ENCODE data around the gene MYBPH. TPM values are rescaled to one million over a fixed set of nuclear protein-coding genes. Genes with fewer than 3 reads are reported as not detected.

The MYBPH gene
- total RNA-seq, 2 experiments from 2014 or later: not detected

DNA sequence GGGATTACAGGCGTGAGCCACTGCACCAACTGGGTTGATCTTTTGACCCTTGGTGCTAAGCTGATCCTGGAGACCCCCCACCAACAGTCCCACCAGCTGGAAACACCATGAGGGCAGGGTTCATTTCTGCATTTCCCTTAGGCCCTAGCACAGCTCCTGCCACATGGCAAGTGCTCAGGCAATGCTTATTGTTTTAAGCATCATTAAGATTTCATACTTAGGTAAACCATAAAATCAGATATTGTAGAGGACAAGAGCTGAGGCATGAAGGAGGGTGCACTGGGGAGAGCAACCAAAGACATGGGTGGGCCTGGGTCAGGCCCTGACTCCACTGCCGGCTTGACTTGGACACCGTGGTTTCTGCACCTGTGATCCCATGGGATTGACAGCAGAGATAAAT, 36.2 kb upstream of the MYBPH start:
- no peaks in the 10 kb centered on the region for H3K9me3 Mint-ChIP-seq
- no peaks in the 10 kb centered on the region for H3K4me1 Mint-ChIP-seq (ENCODE audit: low read depth)
- intact Hi-C loops (cut with micrococcal nuclease): no loop called here
- CTCF ChIA-PET: interaction anchor here (0.7 to 2.0 kb wide), 3 partner anchors 24 to 173 kb away, joined by 3 to 9 read pairs (median 4); no protein-coding TSS in a partner anchor
- DNase-seq: no peak
- peaks cover 5% of the 10 kb centered on the region for H3K27me3 Mint-ChIP-seq (ENCODE audit: low read depth)
- H3K4me3 Mint-ChIP-seq: no peak overlapping the region
- no peaks in the 10 kb centered on the region for H3K36me3 Mint-ChIP-seq (ENCODE audit: low read depth)
- no peak overlapping the region for H3K27ac Mint-ChIP-seq

DNA sequence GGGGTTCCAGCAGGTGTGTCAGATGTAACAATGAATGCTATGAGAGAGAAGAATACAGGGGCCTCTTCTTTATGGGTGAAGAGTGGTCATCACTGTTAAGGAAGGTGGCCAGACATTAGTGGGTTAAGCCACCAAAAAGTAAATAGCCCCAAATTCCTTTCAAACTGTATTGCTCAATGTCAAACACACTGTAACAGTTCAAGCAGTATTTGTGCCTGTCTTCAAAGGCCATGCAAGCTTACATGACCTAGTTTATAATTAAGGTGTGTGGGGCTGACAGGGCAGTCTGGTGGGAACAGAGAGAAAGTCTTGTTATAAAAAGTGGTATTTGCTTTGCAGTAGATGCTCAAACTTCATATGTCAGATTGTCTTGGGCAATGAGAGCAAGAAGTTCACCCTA, 35.4 kb upstream of the MYBPH start:
- Mint-ChIP-seq H3K4me1 (ENCODE audit: low read depth) (no peaks in the 10 kb centered on the region), H3K36me3 (ENCODE audit: low read depth) (no peaks in the 10 kb centered on the region), H3K9me3 (no peaks in the 10 kb centered on the region), H3K27ac (no peak overlapping the region), H3K27me3 (ENCODE audit: low read depth) (no peaks in the 10 kb centered on the region), H3K4me3 (no peak overlapping the region)
- DNase-seq: no peak
- intact Hi-C loops (cut with micrococcal nuclease): no loop called here
- CTCF ChIA-PET: interaction anchor here (0.6 to 2.0 kb wide), 3 partner anchors 42 to 172 kb away, joined by 3 to 9 read pairs (median 4); no protein-coding TSS in a partner anchor

DNA sequence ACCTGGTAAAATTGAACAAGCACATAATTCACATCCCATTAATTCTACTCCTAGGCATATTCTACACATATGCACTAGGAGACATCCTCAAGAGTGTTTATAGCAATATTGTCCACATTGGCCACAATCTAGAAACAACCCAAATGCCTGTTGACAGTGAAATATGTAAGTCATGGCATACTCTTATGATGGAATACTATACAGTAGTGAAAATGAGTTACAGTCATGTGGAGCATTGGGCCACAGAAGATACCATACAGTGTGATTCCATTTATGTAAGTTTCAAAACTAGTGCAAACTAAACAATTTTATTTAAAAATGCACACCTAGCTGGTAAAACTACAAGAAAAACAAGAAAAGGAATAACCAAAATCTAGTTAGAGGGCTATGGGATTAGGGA, 34.7 kb upstream of the MYBPH start:
- CTCF ChIA-PET: interaction anchor here (1.0 to 2.0 kb wide), 3 partner anchors 57 to 171 kb away, joined by 4 to 9 read pairs (median 4); no protein-coding TSS in a partner anchor
- no peaks in the 10 kb centered on the region for H3K27me3 Mint-ChIP-seq (ENCODE audit: low read depth)
- intact Hi-C loops (cut with micrococcal nuclease): no loop called here
- H3K27ac Mint-ChIP-seq: no peak overlapping the region
- no peak for DNase-seq
- H3K4me3 Mint-ChIP-seq: no peak overlapping the region
- H3K9me3 Mint-ChIP-seq: no peaks in the 10 kb centered on the region
- no peaks in the 10 kb centered on the region for H3K36me3 Mint-ChIP-seq (ENCODE audit: low read depth)
- no peaks in the 10 kb centered on the region for H3K4me1 Mint-ChIP-seq (ENCODE audit: low read depth)

DNA sequence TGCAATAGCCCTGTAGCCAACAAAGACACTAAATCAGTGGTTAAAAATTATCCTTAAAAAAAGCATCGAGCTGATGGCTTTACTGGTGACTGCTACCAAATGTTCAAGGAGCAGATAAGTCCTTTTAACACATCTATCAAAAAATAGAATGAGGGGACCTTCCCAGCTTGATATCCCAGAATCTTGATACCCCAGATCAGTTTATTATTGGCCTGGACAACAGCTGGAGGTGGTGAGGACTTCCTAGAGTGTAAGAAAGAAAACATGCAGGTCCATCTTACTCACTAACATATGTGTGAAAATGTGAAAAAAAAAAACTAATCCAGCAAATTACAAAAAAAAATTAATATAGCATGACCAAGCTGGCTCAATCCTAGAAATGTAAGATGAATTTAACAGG, 32.6 kb upstream of the MYBPH start:
- H3K27me3 Mint-ChIP-seq (ENCODE audit: low read depth): no peaks in the 10 kb centered on the region
- H3K9me3 Mint-ChIP-seq: no peaks in the 10 kb centered on the region
- no peaks in the 10 kb centered on the region for H3K36me3 Mint-ChIP-seq (ENCODE audit: low read depth)
- no peak overlapping the region for H3K4me3 Mint-ChIP-seq
- no peak overlapping the region for H3K27ac Mint-ChIP-seq
- intact Hi-C loops (cut with micrococcal nuclease): no loop called here
- no peak for DNase-seq
- H3K4me1 Mint-ChIP-seq (ENCODE audit: low read depth): no peaks in the 10 kb centered on the region
- CTCF ChIA-PET: interaction anchor here (0.7 to 1.3 kb wide), 2 partner anchors 10 to 131 kb away, joined by 4 read pairs; no protein-coding TSS in a partner anchor

DNA sequence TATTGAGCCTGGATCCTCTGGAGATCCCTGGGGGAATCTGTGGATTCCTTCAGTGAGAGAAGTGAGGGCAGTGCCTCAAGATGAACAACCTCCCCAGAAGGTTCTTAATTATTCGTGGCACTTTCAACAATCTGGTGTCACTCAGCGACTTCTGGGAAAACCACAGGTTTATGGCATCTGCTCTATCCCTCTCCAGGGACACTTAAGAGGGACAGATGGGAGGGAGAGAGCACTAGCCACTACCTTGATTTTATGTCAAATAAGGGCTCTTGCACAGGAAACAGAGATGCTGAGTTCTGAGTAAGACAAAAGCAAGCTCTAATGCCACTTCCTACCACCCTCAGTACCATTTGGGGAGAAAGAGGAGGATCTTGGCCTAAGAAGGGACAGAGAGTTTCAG, 32.1 kb upstream of the MYBPH start:
- no peak overlapping the region for H3K27ac Mint-ChIP-seq
- H3K4me3 Mint-ChIP-seq: no peak overlapping the region
- H3K36me3 Mint-ChIP-seq (ENCODE audit: low read depth): no peaks in the 10 kb centered on the region
- intact Hi-C loops (cut with micrococcal nuclease): no loop called here
- CTCF ChIA-PET: interaction anchor here (0.7 to 1.3 kb wide), 3 partner anchors 10 to 169 kb away, joined by 3 to 4 read pairs (median 4); no protein-coding TSS in a partner anchor
- DNase-seq: no peak
- H3K9me3 Mint-ChIP-seq: no peaks in the 10 kb centered on the region
- no peaks in the 10 kb centered on the region for H3K27me3 Mint-ChIP-seq (ENCODE audit: low read depth)
- H3K4me1 Mint-ChIP-seq (ENCODE audit: low read depth): no peaks in the 10 kb centered on the region

DNA sequence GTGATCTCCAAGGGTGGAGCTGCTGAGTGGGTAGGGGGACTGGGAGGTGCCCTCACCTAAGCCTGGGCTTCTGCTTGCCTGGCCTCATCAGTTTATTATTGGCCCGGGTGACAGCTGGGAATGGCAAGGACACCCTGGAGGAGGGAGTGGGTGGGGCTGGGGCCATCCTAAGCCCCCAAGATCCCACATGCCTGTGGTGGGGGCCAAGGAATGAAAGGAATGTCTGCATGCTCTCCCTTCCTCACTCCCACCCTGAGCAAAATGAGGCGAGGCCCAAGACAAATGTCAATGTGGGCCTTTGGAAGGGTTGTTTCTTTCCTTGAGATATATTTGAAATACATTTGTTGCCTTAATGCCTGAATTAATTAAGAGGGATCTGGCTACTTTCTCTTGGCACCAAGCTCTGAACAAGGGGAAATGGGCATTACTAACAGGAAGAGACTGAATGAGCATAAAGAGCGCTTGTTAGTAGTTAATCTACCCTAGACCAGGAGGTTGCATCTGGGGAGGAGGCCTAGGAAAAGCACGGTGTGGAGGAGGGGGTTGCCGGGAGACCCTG, 30.6 kb upstream of the MYBPH start:
- DNase-seq: no peak
- intact Hi-C loops (cut with micrococcal nuclease): no loop called here
- H3K36me3 Mint-ChIP-seq (ENCODE audit: low read depth): no peaks in the 10 kb centered on the region
- CTCF ChIA-PET: interaction anchor here (0.9 to 1.8 kb wide), 2 partner anchors 9 to 166 kb away, joined by 3 to 7 read pairs; no protein-coding TSS in a partner anchor
- H3K9me3 Mint-ChIP-seq: no peaks in the 10 kb centered on the region
- H3K4me1 Mint-ChIP-seq (ENCODE audit: low read depth): no peaks in the 10 kb centered on the region
- no peak overlapping the region for H3K27ac Mint-ChIP-seq
- no peaks in the 10 kb centered on the region for H3K27me3 Mint-ChIP-seq (ENCODE audit: low read depth)
- no peak overlapping the region for H3K4me3 Mint-ChIP-seq

DNA sequence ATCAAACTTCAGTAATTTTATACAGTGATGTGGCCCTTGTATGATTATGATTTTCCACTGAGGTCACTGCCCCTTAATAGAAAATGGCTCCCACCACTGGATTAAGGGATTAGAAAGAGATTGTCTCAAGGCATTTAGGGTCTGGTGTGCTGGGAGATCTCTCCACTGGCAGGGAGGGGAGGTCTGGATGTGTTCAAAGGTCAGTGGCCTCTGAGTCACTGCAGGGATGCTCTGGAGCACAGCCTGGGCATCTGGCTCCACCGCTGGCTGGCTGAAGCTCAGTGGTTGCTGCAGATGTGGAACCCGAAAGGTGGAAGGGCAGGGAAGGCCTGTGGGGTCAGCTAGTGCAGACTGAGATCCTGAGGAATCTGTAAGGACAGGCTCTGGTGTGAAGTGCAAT, 29.1 kb upstream of the MYBPH start:
- CTCF ChIA-PET: interaction anchor here (1.8 kb wide), 1 partner anchor 11 kb away, joined by 7 read pairs; no protein-coding TSS in a partner anchor
- intact Hi-C loops (cut with micrococcal nuclease): no loop called here

DNA sequence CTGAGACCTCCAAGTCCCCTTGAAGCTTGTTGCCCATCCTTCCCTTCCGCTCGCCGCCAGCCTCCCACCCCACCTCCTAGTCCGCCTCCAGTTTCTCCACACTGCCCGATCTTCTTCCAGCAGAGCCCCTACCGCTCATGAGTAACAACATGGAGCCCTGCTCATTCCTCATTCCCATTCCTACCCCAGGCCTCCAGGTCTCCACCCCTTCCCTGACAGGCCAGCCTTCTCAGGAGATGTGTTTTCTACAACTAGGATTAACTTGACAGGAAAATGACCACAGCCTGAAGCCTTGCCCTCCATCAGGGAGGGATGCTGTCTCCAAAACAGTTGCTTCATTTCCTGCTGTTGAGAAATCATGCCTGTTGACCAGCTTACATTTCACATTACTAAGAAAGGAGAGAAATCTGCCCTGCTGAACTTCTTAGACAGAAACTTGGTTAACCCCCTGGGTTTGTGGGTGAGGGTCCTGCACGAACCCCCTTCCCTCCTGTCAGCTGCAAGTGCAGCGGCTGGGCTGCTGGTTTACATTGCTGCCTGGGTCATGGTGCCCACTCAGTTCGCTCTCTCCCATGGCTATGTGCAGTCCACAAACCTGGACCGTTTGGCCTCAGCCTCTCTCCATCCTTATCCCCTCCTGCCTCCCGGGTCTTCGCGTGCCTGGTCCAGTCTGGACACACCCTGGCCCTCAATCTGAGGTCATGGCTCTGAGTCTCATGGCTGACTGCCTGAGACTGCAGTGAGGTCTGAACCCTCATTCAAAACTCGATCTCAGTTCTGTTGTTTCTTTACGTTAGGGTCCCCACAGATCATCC, 27.0 kb upstream of the MYBPH start:
- CTCF ChIA-PET: interaction anchor here (1.0 kb wide), 1 partner anchor 15 kb away, joined by 3 read pairs; no protein-coding TSS in a partner anchor

More for the DNA sequence above, 29.1 kb upstream of the MYBPH start:
- Mint-ChIP-seq H3K27me3 (ENCODE audit: low read depth) (no peaks in the 10 kb centered on the region), H3K4me1 (ENCODE audit: low read depth) (no peaks in the 10 kb centered on the region), H3K4me3 (no peak overlapping the region), H3K36me3 (ENCODE audit: low read depth) (no peaks in the 10 kb centered on the region), H3K9me3 (no peaks in the 10 kb centered on the region), H3K27ac (no peak overlapping the region)
- no peak for DNase-seq

DNA sequence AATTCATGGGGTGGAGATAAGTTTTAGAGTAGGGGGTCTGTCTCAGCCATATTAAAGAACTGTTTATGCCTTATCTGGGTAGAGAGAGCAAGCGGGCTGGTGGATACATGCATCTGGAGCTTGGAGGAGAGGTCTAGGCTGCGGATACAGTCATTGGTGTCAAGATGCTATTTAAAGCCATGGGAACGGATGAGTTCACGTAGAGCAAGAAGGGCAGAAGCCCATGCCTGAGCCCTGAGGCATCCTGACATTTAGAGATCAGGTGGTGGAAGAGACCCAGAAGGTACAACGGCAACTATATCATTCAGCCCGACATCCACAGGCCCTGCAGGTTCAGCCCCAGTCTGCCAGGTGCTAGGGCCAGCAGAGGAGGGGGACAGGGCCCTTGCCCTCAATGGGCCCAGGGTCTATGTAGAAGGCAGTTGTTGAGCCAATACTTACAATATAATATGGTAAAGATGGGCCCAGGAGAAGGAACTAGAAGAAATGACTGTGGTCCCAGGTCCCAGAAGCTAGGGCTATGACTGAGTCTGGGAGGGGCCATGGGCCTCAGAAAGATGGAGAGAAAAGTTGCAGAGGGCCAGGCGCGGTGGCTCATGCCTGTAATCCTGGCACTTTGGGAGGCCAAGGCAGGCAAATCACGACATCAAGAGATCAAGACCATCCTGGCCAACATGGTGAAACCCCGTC, 26.0 kb upstream of the MYBPH start:
- DNase-seq: no peak
- no peak overlapping the region for H3K27ac Mint-ChIP-seq
- H3K9me3 Mint-ChIP-seq: no peaks in the 10 kb centered on the region
- H3K4me3 Mint-ChIP-seq: no peak overlapping the region
- H3K4me1 Mint-ChIP-seq (ENCODE audit: low read depth): no peaks in the 10 kb centered on the region
- no peaks in the 10 kb centered on the region for H3K36me3 Mint-ChIP-seq (ENCODE audit: low read depth)
- intact Hi-C loops (cut with micrococcal nuclease): no loop called here
- CTCF ChIA-PET: interaction anchor here (1.0 kb wide), 1 partner anchor 16 kb away, joined by 3 read pairs; no protein-coding TSS in a partner anchor
- no peaks in the 10 kb centered on the region for H3K27me3 Mint-ChIP-seq (ENCODE audit: low read depth)

More for the DNA sequence above, 27.0 kb upstream of the MYBPH start:
- no peaks in the 10 kb centered on the region for H3K9me3 Mint-ChIP-seq
- DNase-seq: no peak
- intact Hi-C loops (cut with micrococcal nuclease): no loop called here
- H3K27me3 Mint-ChIP-seq (ENCODE audit: low read depth): no peaks in the 10 kb centered on the region
- H3K4me1 Mint-ChIP-seq (ENCODE audit: low read depth): no peaks in the 10 kb centered on the region
- no peaks in the 10 kb centered on the region for H3K36me3 Mint-ChIP-seq (ENCODE audit: low read depth)
- no peak overlapping the region for H3K27ac Mint-ChIP-seq
- no peak overlapping the region for H3K4me3 Mint-ChIP-seq

DNA sequence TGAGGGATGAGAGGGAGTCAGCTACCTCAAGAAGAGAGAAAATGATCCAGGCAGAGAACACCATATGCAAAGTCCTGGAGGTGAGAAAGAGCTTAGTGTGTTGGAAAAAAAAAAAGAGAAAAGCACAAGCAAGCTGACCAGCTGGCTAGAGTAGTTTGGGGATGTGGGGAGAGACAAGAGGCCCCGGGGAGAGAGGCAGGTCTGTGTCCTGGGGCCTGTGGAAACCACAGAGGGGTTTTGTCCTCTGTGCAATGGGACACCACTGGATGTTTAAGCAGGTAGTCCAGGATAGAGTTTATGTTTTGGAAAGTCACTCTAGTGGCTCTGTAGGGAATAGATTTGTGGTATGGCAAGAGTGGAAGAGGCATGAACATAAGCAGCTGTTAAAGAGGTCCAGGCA, 25.3 kb upstream of the MYBPH start:
- no peaks in the 10 kb centered on the region for H3K4me1 Mint-ChIP-seq (ENCODE audit: low read depth)

DNA sequence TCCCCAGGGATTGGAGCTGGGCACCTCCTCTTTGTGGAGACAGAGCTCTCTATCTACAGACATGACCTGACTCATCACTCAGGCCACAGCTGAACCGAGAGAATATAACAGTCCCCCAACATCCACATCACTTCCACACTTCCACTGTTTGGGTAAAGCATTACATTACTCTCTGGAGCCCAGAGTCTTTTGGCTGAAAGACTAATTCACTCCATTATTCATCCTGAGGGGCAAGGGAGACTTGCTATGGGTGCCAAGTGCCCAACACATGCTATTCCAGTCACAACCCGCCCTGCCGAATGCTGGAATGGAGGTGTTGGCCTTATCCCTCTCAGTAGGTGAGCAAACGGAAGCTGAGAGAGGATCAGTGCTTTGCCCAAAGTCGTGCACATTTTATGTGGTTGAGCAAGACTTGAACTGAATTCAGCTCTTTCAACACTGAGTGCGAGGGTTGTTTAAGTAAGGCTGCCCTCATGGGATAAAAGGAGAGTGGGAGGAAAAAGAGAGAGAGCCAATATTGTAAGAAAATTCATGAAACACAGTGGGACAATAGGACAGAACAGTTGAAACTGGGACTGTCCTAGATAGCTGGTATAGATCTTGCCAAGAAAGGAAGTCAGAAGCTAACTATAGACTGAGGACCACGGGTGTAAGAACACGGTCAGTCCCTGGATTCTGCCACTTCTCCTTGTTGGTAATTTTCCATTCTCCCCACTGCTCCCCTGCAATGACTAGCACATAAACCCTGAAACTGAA, 24.4 kb upstream of the MYBPH start:
- DNase-seq: no peak
- no peaks in the 10 kb centered on the region for H3K9me3 Mint-ChIP-seq
- intact Hi-C loops (cut with micrococcal nuclease): no loop called here
- CTCF ChIA-PET: interaction anchor here (1.2 to 1.5 kb wide), 2 partner anchors 17 to 27 kb away, joined by 3 read pairs; no protein-coding TSS in a partner anchor
- H3K36me3 Mint-ChIP-seq (ENCODE audit: low read depth): no peaks in the 10 kb centered on the region
- H3K4me3 Mint-ChIP-seq: no peak overlapping the region
- no peaks in the 10 kb centered on the region for H3K4me1 Mint-ChIP-seq (ENCODE audit: low read depth)
- no peaks in the 10 kb centered on the region for H3K27me3 Mint-ChIP-seq (ENCODE audit: low read depth)
- no peak overlapping the region for H3K27ac Mint-ChIP-seq

More for the DNA sequence above, 25.3 kb upstream of the MYBPH start:
- intact Hi-C loops (cut with micrococcal nuclease): no loop called here
- Mint-ChIP-seq H3K4me3 (no peak overlapping the region), H3K36me3 (ENCODE audit: low read depth) (no peaks in the 10 kb centered on the region), H3K27me3 (ENCODE audit: low read depth) (no peaks in the 10 kb centered on the region), H3K9me3 (no peaks in the 10 kb centered on the region), H3K27ac (no peak overlapping the region)
- DNase-seq: no peak
- CTCF ChIA-PET: interaction anchor here (1.2 kb wide), 1 partner anchor 28 kb away, joined by 3 read pairs; no protein-coding TSS in a partner anchor

Data from activated naive CD4-positive, alpha-beta T cell treated with anti-CD3 and anti-CD28 coated beads for 36 hours (primary cell).